Uterus (tissue), 4 donors: ENCODE measurements around the gene LTBP2. TPM values are rescaled to one million over a fixed set of nuclear protein-coding genes. Genes with fewer than 3 reads are reported as not detected.

Experiments used
- DNase-seq, 2 donors: peaks; one replicate each; pipeline ENCODE4 v3.0.0-alpha.2; 2019 to 2020
- H3K27ac ChIP-seq, 2 donors: fragments of 200-600 bp; sonication (generic); 1 replicate in 1 of 2; 2 replicates in 1 of 2; pipeline ENCODE4 v1.5.1; 2016 to 2018
- H3K27me3 ChIP-seq, 2 donors: fragments of 200-600 bp; sonication (generic); one replicate each; pipeline ENCODE4 v1.5.1; 2018 to 2019; ENCODE audit warnings: control low read depth in 1 of 2
- H3K36me3 ChIP-seq, 2 donors: fragments of 200-600 bp; sonication (generic); one replicate each; pipeline ENCODE4 v1.5.1; 2019; ENCODE audit warnings: control low read depth in 1 of 2
- H3K4me1 ChIP-seq, 2 donors: fragments of 200-600 bp; sonication (generic); one replicate each; pipeline ENCODE4 v1.5.1; 2018 to 2019; ENCODE audit warnings: control low read depth in 1 of 2
- H3K4me3 ChIP-seq, 2 donors: fragments of 200-600 bp; sonication (generic); 1 replicate in 1 of 2; 2 replicates in 1 of 2; pipeline ENCODE4 v1.5.1; 2018 to 2019; ENCODE audit warnings: mild to moderate bottlenecking in 1 of 2
- H3K9me3 ChIP-seq, 2 donors: fragments of 200-600 bp; sonication (generic); one replicate each; pipeline ENCODE4 v1.5.1; 2019; ENCODE audit warnings: control low read depth in 1 of 2
- POLR2A ChIP-seq, 2 donors: fragments of 450-650 bp; IDR thresholded peaks; one replicate each; pipeline ENCODE4 v1.6.1; 2016; ENCODE audit warnings: antibody characterized with exemption in 2 of 2, mild to moderate bottlenecking in 1 of 2, moderate library complexity in 1 of 2
- intact Hi-C: fragments of 100-400 bp; cut with DNase I; formaldehyde crosslinking; loops from one replicate; pipeline ENCODE4 v1.15.1; 2023; ENCODE audit warnings: low total_unique reads
- total RNA-seq, 4 donors: library from RNA; depleted of rRNA in 3 of 4; stranded (reverse); fragments of >200 nt in 3 of 4; gene quantifications; one replicate each; pipeline versions ENCODE4 v1.1.0 to v1.2.4, GENCODE V29; 2014 to 2023
- TF ChIP-seq, protein P1 (sequence below), 4 experiments: fragments of 200-600 bp in 2 of 4; fragments of 450-650 bp in 2 of 4; sonication (generic) in 2 of 4; IDR thresholded peaks; one replicate each; pipeline ENCODE4 v1.5.1; 2016 to 2019; ENCODE audit warnings: antibody characterized with exemption in 4 of 4, mild to moderate bottlenecking in 2 of 4, moderate library complexity in 1 of 4
- donor health status: DM: yes; HTN: yes; CAD: no.

LTBP2 gene
- total RNA-seq, 4 donors from 2014 or later = 18.8 to 70.6 (median 35.1) TPM

- Histone ChIP-seq H3K27ac (peak overlapping the region; percentile 2 to 42), H3K27me3 (no peaks in the 10 kb centered on the region)
- peak; percentile 57 to 69 for DNase-seq
Measured at GRCh38 chr14:74548881-74549280, 63.2 kb downstream of the LTBP2 start.

DNA sequence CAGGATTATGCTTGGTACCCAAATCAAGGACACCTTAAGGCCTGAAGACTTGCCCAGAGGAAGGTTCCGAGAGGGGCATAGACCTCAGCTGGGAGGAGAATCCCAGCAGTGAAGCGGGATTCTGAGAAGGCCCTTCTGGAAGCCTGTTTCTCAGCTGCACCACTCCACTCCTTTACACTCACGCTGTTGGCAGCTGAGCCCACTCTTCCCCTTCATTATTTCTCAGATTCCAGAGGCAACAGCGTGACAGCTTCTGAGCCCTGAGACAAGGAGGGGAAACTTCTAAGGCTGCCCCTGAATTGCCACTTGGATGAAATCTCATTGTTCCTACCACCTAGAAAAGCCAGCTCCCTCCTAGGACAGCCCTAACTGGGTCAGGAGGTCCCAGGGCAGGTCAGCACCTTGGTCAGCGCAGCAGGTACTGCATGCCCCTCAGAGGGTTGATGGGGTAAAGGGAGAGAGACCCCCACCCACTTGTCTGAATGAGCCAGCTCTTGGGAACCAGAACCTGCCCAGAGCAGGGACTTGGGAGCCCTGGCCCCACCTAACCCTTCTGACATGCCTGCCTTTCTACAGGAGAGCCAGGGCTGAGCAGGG lies 64.6 kb downstream of the LTBP2 start:
- H3K4me1 ChIP-seq = peaks cover 0 to 6% of the 10 kb centered on the region in 2 donors
- no peak overlapping the region for H3K4me3 ChIP-seq
- no peaks in the 10 kb centered on the region for H3K27me3 ChIP-seq
- intact Hi-C loops = no loop called here
- TF ChIP-seq, protein P1, sequence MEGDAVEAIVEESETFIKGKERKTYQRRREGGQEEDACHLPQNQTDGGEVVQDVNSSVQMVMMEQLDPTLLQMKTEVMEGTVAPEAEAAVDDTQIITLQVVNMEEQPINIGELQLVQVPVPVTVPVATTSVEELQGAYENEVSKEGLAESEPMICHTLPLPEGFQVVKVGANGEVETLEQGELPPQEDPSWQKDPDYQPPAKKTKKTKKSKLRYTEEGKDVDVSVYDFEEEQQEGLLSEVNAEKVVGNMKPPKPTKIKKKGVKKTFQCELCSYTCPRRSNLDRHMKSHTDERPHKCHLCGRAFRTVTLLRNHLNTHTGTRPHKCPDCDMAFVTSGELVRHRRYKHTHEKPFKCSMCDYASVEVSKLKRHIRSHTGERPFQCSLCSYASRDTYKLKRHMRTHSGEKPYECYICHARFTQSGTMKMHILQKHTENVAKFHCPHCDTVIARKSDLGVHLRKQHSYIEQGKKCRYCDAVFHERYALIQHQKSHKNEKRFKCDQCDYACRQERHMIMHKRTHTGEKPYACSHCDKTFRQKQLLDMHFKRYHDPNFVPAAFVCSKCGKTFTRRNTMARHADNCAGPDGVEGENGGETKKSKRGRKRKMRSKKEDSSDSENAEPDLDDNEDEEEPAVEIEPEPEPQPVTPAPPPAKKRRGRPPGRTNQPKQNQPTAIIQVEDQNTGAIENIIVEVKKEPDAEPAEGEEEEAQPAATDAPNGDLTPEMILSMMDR (IDR thresholded peaks at IDR 0.05) = no peak
- no peaks in the 10 kb centered on the region for H3K9me3 ChIP-seq
- no peaks in the 10 kb centered on the region for H3K36me3 ChIP-seq
- no peak for DNase-seq
- no peak overlapping the region for H3K27ac ChIP-seq

More at GRCh38 chr14:74548881-74549280, 63.2 kb downstream of the LTBP2 start:
- H3K36me3 ChIP-seq = no peaks in the 10 kb centered on the region
- TF ChIP-seq, protein P1 (IDR thresholded peaks at IDR 0.05) = no peak
- TF ChIP-seq POLR2A (IDR thresholded peaks at IDR 0.05) = no peak
- H3K4me1 ChIP-seq = peaks cover 0 to 8% of the 10 kb centered on the region in 2 donors
- no peak overlapping the region for H3K4me3 ChIP-seq
- intact Hi-C loops = no loop called here
- H3K9me3 ChIP-seq = no peaks in the 10 kb centered on the region

DNA sequence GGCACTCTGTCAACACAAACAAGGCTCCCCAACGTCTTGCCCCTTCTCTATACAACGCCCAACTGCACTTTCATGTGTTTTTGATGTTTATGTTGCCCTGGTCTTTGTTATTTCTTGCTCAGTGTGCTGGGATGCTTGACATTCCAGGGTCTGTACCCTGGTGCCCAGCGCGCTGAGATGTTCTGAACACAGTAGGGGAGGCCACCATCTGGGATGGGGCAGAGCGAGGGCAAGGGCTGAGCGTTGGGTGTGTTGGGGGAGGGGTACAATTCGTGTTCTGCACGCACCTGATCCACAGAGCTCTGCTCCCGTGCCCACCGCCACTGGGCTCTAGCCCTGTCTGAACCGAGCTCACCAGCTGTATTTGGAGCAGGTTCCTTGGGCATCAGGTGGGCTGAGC lies 65.6 kb downstream of the LTBP2 start:
- H3K27ac ChIP-seq = no peak overlapping the region
- TF ChIP-seq, protein P1 (IDR thresholded peaks at IDR 0.05) = no peak
- TF ChIP-seq POLR2A (IDR thresholded peaks at IDR 0.05) = no peak
- no peaks in the 10 kb centered on the region for H3K27me3 ChIP-seq
- no peaks in the 10 kb centered on the region for H3K36me3 ChIP-seq
- DNase-seq = no peak
- intact Hi-C loops = no loop called here
- H3K9me3 ChIP-seq = no peaks in the 10 kb centered on the region
- H3K4me1 ChIP-seq = no peaks in the 10 kb centered on the region
- H3K4me3 ChIP-seq = no peak overlapping the region

DNA sequence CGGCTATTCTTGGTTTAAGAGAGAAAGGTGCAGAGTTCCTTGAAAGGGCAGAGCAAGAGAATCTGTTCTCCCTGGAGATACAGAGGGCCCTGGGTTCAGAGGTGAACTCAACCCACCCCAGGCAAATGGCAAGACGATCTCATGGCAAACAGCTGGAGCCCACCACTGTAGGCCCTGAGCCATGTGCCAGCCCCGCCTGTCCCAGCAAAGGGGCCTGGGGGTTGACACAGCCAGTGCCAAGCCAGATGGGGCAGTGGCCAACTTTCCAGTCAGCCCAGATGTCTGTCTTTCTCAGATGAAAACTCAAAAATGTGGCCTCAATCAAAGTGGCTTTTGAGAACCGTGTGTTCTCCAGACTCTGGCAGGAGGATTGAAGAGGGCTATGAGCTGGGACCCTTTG lies 66.7 kb downstream of the LTBP2 start:
- no peak for TF ChIP-seq POLR2A (IDR thresholded peaks at IDR 0.05)
- TF ChIP-seq, protein P1 (IDR thresholded peaks at IDR 0.05) = no peak
- H3K27ac ChIP-seq = no peak overlapping the region
- H3K4me3 ChIP-seq = no peak overlapping the region
- no peak for DNase-seq
- H3K4me1 ChIP-seq = no peaks in the 10 kb centered on the region
- no peaks in the 10 kb centered on the region for H3K36me3 ChIP-seq
- H3K9me3 ChIP-seq = no peaks in the 10 kb centered on the region
- no peaks in the 10 kb centered on the region for H3K27me3 ChIP-seq
- intact Hi-C loops = no loop called here

- DNase-seq = no peak
- Histone ChIP-seq H3K4me1 (no peaks in the 10 kb centered on the region), H3K36me3 (no peaks in the 10 kb centered on the region), H3K4me3 (no peak overlapping the region), H3K27ac (no peak overlapping the region), H3K27me3 (no peaks in the 10 kb centered on the region), H3K9me3 (no peaks in the 10 kb centered on the region)
- TF ChIP-seq, protein P1 (IDR thresholded peaks at IDR 0.05) = no peak
- TF ChIP-seq POLR2A (IDR thresholded peaks at IDR 0.05) = no peak
- intact Hi-C loops = no loop called here
Measured at GRCh38 chr14:74543771-74544438, 68.1 kb downstream of the LTBP2 start.
